Measurements from ENCODE around the gene AFAP1L1. TPM values are rescaled to one million over a fixed set of nuclear protein-coding genes. Genes with fewer than 3 reads are reported as not detected.

AFAP1L1 gene
- total RNA-seq, 1 donor from 2014 or later = 2.3 TPM

GRCh38 chr5:149239917-149240316 is 31.7 kb upstream of the AFAP1L1 start:
- H3K27ac Mint-ChIP-seq (ENCODE audit: unreplicated experiment) = no peak overlapping the region
- H3K4me3 Mint-ChIP-seq (ENCODE audit: unreplicated experiment) = no peak overlapping the region
- H3K27me3 Mint-ChIP-seq (ENCODE audit: unreplicated experiment) = peaks cover 34% of the 10 kb centered on the region
- H3K4me1 Mint-ChIP-seq (ENCODE audit: unreplicated experiment) = no peaks in the 10 kb centered on the region
- H3K9me3 Mint-ChIP-seq (ENCODE audit: unreplicated experiment) = no peaks in the 10 kb centered on the region
- no peaks in the 10 kb centered on the region for H3K36me3 Mint-ChIP-seq (ENCODE audit: unreplicated experiment)
- no peak for DNase-seq (ENCODE audit: extremely low spot score, unreplicated experiment)
- TF ChIP-seq CTCF (IDR thresholded peaks at IDR 0.05) = no peak

GRCh38 chr5:149240354-149240998 is 31.2 kb upstream of the AFAP1L1 start:
- H3K27me3 Mint-ChIP-seq (ENCODE audit: unreplicated experiment) = peaks cover 33% of the 10 kb centered on the region

GRCh38 chr5:149242339-149242738 is 29.3 kb upstream of the AFAP1L1 start:
- peaks cover 5% of the 10 kb centered on the region for H3K9me3 Mint-ChIP-seq (ENCODE audit: unreplicated experiment)
- no peak for TF ChIP-seq CTCF (IDR thresholded peaks at IDR 0.05)
- DNase-seq (ENCODE audit: extremely low spot score, unreplicated experiment) = no peak
- no peak overlapping the region for H3K4me3 Mint-ChIP-seq (ENCODE audit: unreplicated experiment)
- H3K4me1 Mint-ChIP-seq (ENCODE audit: unreplicated experiment) = no peaks in the 10 kb centered on the region
- no peaks in the 10 kb centered on the region for H3K36me3 Mint-ChIP-seq (ENCODE audit: unreplicated experiment)
- H3K27me3 Mint-ChIP-seq (ENCODE audit: unreplicated experiment) = peaks cover 33% of the 10 kb centered on the region
- no peak overlapping the region for H3K27ac Mint-ChIP-seq (ENCODE audit: unreplicated experiment)

More at GRCh38 chr5:149240354-149240998, 31.2 kb upstream of the AFAP1L1 start:
- no peak overlapping the region for H3K4me3 Mint-ChIP-seq (ENCODE audit: unreplicated experiment)
- no peak overlapping the region for H3K27ac Mint-ChIP-seq (ENCODE audit: unreplicated experiment)
- no peak for DNase-seq (ENCODE audit: extremely low spot score, unreplicated experiment)
- no peaks in the 10 kb centered on the region for H3K36me3 Mint-ChIP-seq (ENCODE audit: unreplicated experiment)
- H3K9me3 Mint-ChIP-seq (ENCODE audit: unreplicated experiment) = no peaks in the 10 kb centered on the region
- no peaks in the 10 kb centered on the region for H3K4me1 Mint-ChIP-seq (ENCODE audit: unreplicated experiment)
- TF ChIP-seq CTCF (IDR thresholded peaks at IDR 0.05) = no peak

GRCh38 chr5:149246906-149247305 is 24.8 kb upstream of the AFAP1L1 start:
- no peak for TF ChIP-seq CTCF (IDR thresholded peaks at IDR 0.05)
- H3K4me3 Mint-ChIP-seq (ENCODE audit: unreplicated experiment) = no peak overlapping the region
- H3K9me3 Mint-ChIP-seq (ENCODE audit: unreplicated experiment) = peaks cover 5% of the 10 kb centered on the region
- no peak overlapping the region for H3K27ac Mint-ChIP-seq (ENCODE audit: unreplicated experiment)
- H3K4me1 Mint-ChIP-seq (ENCODE audit: unreplicated experiment) = no peaks in the 10 kb centered on the region
- no peak for DNase-seq (ENCODE audit: extremely low spot score, unreplicated experiment)
- no peaks in the 10 kb centered on the region for H3K36me3 Mint-ChIP-seq (ENCODE audit: unreplicated experiment)
- peaks cover 18% of the 10 kb centered on the region for H3K27me3 Mint-ChIP-seq (ENCODE audit: unreplicated experiment)

- Mint-ChIP-seq H3K4me1 (ENCODE audit: unreplicated experiment) (no peaks in the 10 kb centered on the region), H3K4me3 (ENCODE audit: unreplicated experiment) (no peak overlapping the region), H3K9me3 (ENCODE audit: unreplicated experiment) (peaks cover 5% of the 10 kb centered on the region), H3K27me3 (ENCODE audit: unreplicated experiment) (peaks cover 18% of the 10 kb centered on the region), H3K27ac (ENCODE audit: unreplicated experiment) (no peak overlapping the region), H3K36me3 (ENCODE audit: unreplicated experiment) (no peaks in the 10 kb centered on the region)
- DNase-seq (ENCODE audit: extremely low spot score, unreplicated experiment) = no peak
- no peak for TF ChIP-seq CTCF (IDR thresholded peaks at IDR 0.05)
These were observed 23.9 kb upstream of the AFAP1L1 start for GRCh38 chr5:149247726-149248125.
